WERI-Rb-1 (cell line): ENCODE measurements around the gene ZNF132.
"Not testable (repeated sequence)": the region's sequence is repeated elsewhere in the genome, so short reads cannot be mapped to it uniquely, and the experiment has no call there.

Experiments used
- DNase-seq: peaks from one replicate; pipeline ENCODE4 v3.0.0-alpha.2; 2020
- H3K27ac ChIP-seq: fragments of 250-450 bp; sonication (Bioruptor Pico); 2 replicates; pipeline ENCODE4 v1.5.1; 2020; ENCODE audit warnings: mild to moderate bottlenecking, moderate library complexity
- H3K27me3 ChIP-seq: fragments of 250-450 bp; sonication (Bioruptor Pico); 2 replicates; pipeline ENCODE4 v1.5.1; 2021; ENCODE audit warnings: mild to moderate bottlenecking, low read depth, moderate library complexity; ENCODE audit not compliant: insufficient read depth, severe bottlenecking
- H3K36me3 ChIP-seq: fragments of 250-450 bp; sonication (Bioruptor Pico); 2 replicates; pipeline ENCODE4 v1.5.1; 2020; ENCODE audit warnings: mild to moderate bottlenecking, moderate library complexity
- H3K4me3 ChIP-seq: 2 replicates; pipeline ENCODE4 v1.5.1; 2011; ENCODE audit warnings: low read depth, mild to moderate bottlenecking, control low read depth, low read length
- H3K9me3 ChIP-seq: fragments of 250-450 bp; sonication (Bioruptor Pico); 2 replicates; pipeline ENCODE4 v1.5.1; 2021; ENCODE audit warnings: mild to moderate bottlenecking, moderate library complexity; ENCODE audit not compliant: severe bottlenecking
- CTCF ChIP-seq: IDR thresholded peaks from 2 replicates; pipeline ENCODE4 v1.5.1; 2011; ENCODE audit warnings: low read depth, mild to moderate bottlenecking, control low read depth, inconsistent platforms, low read length

ZNF132 gene

GRCh38 chr19:58409010-58409790 is 30.8 kb downstream of the ZNF132 start:
- Histone ChIP-seq H3K4me3 (peak overlapping the region; percentile 69), H3K27ac (peak overlapping the region; percentile 49), H3K27me3 (no peaks in the 10 kb centered on the region), H3K9me3 (no peaks in the 10 kb centered on the region), H3K36me3 (peaks cover 6% of the 10 kb centered on the region)
- TF ChIP-seq CTCF = no peak
- DNase-seq = peak; percentile 42

GRCh38 chr19:58408152-58409009 is 31.6 kb downstream of the ZNF132 start, which contains the start of gene ZNF584:
Gene ZNF584 (plus strand): TSS chr19:58408649. CDS start chr19:58409148, 499 bp downstream.
- H3K4me3 ChIP-seq = peak within 1 kb of the TSS; percentile 69
- no peaks in the 10 kb centered on the region for H3K27me3 ChIP-seq
- DNase-seq = peak; percentile 96
- TF ChIP-seq CTCF = no peak
- no peaks in the 10 kb centered on the region for H3K9me3 ChIP-seq
- peaks cover 6% of the 10 kb centered on the region for H3K36me3 ChIP-seq
- peak within 1 kb of the TSS; percentile 78 for H3K27ac ChIP-seq

- peaks cover 6% of the 10 kb centered on the region for H3K36me3 ChIP-seq
- DNase-seq = no peak
- peak overlapping the region; percentile 78 for H3K27ac ChIP-seq
- TF ChIP-seq CTCF = no peak
- peak overlapping the region; percentile 69 for H3K4me3 ChIP-seq
- H3K27me3 ChIP-seq = no peaks in the 10 kb centered on the region
- no peaks in the 10 kb centered on the region for H3K9me3 ChIP-seq
Measured at GRCh38 chr19:58407658-58408151, 32.2 kb downstream of the ZNF132 start.

GRCh38 chr19:58406818-58407657 is 32.9 kb downstream of the ZNF132 start:
- H3K9me3 ChIP-seq = no peaks in the 10 kb centered on the region
- no peak for DNase-seq
- peaks cover 6% of the 10 kb centered on the region for H3K36me3 ChIP-seq
- no peak overlapping the region for H3K27ac ChIP-seq
- TF ChIP-seq CTCF = peak; percentile 28; the same call in 1 of the 2 replicates
- H3K27me3 ChIP-seq = no peaks in the 10 kb centered on the region
- peak overlapping the region; percentile 69 for H3K4me3 ChIP-seq

- peak overlapping the region; percentile 56 for H3K27ac ChIP-seq
Measured at GRCh38 chr19:58403920-58404478, 36.0 kb downstream of the ZNF132 start.

More at GRCh38 chr19:58403920-58404478, 36.0 kb downstream of the ZNF132 start:
- H3K9me3 ChIP-seq, DNase-seq, H3K27me3 ChIP-seq, H3K4me3 ChIP-seq, H3K36me3 ChIP-seq: not testable (repeated sequence)
